GM19328 (cell line): ENCODE data around the gene ANXA4.

Experiments used
- ATAC-seq: cut with Tn5 transposase; IDR thresholded peaks from one replicate; pipeline ENCODE4 v1.9.1; 2021; ENCODE audit warnings: mild to moderate bottlenecking, moderate library complexity; ENCODE audit not compliant: unreplicated experiment

Gene ANXA4

DNA sequence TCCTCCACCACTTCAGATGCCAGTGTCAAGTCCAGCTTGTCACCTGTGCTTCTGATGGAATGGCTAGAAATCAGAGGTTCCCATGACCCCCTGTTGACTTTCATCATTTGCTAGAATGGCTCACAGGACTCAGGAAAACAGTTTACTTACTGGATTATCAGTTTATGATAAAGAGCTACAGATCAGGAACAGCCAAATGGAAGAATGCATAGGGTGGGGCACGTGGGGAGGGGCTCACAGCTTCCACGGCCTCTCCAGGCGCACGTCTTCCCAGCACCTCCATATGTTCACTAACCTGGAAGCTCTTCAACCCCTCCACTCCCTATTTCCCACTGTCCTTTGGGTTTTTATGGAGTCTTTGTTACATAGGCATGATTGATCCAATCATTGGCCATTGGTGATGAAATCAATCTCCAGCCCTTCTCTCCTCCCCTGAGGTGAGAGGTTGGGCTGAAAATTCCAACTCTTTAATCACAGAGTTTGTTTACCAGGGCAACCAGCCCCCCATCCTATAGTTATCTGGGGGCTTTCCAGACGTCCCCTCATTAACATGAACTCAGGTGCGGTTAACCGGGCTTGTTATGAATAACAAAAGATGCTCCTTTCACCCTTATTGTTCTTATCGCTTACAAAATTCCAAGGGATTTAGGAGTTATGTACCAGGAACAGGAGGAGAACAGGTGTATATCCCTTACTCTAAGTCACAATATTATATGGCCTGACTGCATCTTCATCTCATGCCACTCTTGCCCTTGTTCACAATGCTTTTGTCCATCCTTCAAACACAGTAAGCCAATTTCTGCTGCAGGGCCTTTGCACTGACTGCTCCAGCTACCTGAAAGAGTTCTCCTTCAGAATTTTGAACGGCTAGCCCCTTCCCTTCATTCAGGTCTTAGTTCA, 35.2 kb downstream of the ANXA4 start:
- no peak for ATAC-seq

DNA sequence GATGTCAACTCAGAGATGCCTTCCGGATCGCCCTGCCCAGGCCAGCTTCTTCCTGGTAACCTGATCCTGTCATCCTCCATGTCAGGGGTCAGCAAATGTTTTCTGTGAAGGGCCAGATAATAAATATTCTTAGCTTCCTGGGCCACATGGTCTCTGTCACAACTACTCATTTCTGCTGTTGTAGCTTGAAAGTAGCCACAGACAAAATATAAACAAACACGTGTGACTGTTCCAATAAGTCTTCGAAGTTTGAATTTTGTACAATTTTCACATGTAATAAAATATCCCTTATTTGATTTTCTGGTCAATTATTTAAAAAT, 35.8 kb downstream of the ANXA4 start:
- ATAC-seq, result no peak

DNA sequence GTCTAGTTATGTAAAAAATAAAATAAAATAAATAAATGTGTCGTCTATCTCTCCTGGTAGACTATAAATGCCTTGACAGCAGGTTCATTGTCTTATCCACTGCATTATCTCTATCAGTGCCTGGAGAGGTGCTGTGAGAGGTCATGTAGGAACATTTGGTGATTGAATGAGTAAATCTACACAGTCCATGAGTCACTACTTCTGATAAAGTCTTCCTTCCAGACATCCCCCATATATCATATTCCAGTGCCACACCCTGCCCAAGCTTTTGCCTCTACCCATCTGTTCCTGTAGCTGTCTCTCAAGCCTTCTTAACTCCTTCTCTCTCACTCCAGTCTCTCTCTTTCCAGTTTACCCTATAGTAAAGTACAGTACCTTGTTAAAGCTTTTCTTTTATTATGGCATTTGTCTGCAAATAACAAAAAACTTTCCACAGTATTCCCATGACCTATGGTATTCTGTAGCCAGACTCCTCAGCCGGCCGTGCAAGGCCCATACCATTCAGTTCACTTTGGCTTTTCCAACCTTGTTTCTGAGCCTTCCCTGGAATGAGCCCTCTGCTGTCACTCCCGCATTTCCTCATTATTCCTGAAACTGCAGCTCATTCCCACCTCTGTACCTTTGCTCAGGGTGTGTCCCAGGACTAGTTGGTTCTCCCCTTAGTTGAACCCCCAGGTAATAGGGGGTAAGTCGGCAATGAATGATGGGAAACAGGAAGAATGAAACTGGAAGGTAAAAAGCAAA, 37.5 kb downstream of the ANXA4 start:
- ATAC-seq, result no peak

DNA sequence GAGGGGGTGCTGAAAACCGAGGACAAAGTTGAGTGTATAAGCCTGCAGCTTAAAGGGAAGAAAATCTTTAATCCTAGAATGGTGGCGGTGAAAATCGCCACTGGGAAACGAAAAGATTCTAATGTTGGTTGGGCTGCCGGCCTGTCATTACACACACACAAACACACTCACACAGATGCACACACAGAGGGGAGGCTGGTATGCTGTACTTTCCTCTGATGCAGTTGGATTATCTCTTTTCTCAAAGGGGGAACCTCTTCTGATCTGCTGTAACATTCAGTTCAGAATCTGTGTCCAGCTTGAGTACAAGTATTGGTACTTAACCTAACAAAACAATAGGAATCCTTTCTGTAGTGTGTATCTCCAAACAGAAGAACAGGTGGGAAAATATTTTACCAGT, 39.0 kb downstream of the ANXA4 start:
- no peak for ATAC-seq

DNA sequence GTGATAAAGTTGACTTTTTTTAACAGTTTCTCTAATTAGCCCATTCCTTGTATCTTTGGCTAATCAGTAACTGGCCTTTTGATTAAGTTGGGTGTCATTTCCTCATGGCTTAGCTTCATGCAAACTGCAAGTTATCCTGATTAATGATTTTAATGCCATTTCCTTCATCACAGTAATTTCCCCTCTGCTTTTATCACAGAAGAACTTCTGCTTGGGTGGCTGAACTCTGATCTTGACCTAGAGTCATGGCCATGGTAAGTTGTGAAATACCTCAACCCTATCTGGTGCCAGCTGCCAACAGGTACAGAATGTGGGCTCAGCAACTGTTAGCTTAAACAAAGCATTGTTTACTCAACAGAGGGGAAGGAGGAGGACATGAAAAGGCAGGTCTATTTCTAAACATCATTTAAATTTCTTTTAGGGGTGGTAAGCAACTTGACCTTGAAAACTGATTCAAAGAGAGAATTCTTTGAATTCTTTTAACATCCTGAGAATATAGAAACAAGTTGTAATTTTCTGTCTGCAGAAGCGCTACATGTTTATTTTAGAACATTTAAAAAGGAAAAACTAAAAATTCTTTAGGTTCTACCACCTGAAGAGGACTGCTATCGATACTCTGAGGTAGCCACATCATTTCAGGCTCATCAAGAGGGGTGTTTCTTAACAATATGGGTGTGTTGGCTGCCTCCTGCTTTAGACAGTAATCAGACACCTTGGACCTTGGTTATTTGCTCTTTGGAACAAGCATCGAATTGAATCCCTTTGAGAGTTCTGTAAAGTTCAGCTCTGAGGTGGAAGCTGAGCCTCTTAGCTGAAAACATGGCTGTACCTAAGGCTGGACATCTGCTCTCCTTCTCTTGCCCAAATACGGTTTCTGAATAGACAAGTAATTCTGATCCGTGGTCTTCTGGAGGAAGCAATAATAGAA, 39.7 kb downstream of the ANXA4 start:
- ATAC-seq, result no peak

DNA sequence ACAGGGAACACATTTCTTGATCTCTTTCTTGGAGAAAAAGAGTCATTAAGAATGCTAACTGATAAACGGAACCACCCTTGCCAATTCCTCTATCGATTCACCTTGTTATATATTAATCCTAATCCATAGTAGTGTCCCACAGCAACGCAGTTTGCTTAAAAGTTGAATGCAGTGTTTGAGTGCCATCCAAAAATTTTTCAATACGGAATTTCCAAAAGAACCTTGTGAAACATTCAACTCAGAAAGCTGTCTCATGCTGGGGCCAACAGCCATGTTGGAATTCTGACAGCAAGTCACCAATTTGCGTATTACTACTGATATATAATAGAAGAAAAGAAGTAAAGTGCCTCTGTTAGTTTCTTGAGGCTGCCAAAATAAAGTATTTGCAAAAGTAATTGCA, 42.3 kb downstream of the ANXA4 start:
- ATAC-seq, result no peak

DNA sequence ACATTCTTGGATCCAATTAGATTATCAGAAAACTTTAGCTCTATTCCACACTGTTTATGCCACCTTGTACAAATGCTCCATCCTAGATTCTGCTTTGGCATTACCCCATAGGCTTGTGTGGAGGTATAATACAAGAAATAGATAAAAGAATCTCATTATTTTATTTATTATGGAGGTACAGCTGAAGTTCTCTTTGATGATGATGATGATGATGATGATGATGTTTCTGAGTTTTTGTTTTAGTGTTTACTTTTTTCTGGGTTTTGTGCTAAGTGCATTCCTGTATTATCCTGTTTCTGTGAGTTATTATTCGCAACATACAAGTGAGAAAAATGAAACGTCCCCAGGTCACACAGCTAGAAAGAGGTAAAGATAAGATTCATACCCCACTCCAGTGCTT, 43.4 kb downstream of the ANXA4 start:
- ATAC-seq, result no peak

DNA sequence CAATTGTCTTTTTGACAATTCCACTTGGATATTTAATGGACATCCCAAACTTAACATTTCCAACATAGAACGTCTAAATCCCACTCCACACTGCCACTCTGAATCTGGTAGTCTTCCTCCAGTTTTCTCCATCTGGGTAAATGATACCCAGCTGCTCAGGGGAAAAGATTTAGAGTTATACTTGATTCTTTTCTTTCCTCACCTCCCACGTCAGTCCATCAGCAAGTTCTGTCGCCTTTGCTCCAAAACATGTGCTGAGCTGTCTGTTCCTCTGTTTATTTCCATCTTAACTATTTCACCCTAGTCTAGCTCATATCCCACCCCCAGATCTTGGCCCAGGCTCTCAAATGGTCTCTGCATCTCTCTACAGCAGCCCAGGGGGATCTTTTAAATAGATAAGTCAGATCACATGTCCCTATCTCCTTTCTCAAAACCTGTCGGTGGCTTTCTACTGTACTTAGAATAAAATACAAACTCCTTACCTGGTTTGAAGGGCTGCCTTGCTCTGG, 44.2 kb downstream of the ANXA4 start:
- ATAC-seq, result no peak

DNA sequence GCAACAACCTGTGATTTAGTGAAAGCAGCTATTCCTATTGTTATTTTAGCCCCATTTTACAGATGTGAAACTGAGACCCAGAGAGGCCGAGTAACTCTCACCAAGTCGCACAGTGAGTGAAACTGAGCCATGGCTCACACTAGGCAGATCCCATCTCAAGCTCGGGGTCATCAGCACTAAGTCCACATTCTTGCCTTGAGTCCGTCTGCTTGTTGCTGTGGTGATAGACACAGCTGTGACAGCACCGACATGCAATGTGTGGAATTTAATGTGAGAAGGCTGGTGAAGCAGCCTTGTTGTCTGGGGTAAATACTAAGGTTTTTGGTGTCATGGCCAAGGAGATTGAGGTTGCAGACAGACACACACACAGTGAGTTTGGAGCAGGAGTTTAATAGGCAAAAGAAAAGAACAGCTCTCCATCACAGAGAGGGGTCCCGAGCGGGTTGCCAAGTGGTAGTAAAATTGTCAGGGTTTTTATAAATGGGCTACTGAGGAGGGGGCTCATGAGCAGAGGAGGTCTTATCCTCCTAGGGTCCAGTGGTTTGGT, 47.3 kb downstream of the ANXA4 start:
- peak; percentile 38 for ATAC-seq

DNA sequence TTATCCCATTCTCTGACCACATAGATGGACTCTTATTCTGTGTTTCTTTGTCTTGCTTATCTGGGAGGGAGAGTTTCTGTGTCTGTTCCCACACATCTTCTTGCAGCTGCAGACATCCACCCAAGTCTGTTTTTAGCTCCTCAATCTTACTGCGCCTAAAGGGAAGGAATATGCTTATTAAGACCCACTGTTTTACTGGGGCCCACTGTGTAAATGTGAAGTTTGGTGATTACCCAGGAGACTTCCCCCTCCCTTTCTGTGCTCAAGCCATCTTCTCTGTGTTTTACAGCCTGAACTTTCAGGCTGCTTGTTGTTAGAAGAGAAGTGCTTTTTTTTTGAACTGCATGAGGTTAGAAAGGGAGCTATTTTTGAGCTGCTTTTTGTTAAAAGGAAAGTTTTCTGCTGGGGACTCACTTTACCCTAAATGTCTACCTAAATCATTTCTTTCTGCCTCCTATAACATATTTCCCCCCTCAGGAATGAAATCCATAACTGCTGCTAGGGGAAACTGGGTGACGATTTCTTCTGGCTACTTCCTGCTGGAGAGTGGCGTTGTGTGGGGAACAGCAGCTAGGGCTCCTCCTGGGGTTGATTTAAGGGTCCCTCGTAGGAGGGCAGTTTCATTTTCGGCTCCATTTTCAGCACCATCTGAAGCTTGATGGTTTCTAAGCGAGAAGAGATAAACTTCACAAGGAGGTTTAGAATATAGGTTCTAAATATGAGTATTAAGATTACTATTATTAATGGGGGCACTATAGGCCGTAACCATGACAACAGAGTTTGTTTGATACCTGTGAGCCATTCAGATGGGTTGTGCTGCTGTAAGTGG, 48.1 kb downstream of the ANXA4 start:
- ATAC-seq, result peak; percentile 49

DNA sequence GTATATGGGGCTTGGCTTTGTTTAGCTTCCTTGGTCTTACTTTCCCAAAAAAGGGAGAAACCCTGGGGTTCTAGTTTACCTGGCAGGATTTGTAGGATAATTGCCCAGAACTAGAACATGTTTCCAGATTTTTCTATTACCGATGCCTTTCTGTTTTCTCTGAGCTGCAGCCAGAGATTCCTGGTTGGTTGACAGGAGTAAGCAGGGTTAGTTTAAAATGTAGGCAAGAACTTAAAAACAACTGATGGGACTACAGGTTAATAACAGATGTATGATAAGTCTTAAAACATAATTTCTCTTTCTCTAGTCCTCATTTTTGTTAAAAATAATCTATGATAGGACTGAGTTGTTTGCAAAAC, 48.6 kb downstream of the ANXA4 start:
- no peak for ATAC-seq

DNA sequence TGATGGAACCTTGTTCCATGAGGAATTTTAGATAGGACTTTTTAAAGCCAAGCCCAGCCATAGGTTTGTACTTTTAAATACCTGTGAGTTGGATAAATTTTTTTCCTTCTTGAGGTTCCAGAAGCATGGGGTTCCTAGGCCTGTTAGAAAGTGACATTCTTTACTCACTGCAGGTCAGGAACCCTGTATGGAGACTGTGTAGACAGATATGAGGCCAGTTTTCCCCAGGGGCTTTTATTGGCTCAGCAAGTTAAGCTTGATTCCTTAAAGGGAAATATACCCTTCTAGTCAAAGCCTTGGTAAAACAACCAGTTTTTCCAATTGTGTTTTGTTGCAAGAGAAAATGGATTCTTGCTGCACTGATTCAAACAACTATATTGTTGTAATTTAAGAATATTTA, 49.1 kb downstream of the ANXA4 start:
- ATAC-seq, result no peak

DNA sequence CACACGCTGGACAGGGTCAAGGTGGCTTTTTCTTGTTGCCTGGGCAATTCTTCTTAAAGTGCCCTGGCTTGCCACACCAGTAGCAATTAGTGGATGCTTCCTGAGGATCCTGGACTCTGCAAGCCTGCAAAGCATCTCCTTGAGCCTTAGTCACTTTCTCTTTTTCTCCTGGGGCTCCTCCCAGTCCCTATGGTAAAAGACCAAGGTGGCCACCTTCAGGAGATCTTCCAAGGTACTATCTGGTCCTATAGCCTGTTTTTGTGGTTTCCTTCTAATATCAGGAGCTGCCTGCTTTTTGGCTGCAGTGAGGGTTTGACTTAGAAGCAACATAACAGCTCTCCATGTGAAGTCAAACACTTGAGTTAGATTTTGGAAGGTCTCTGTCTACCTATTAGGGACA, 54.2 kb downstream of the ANXA4 start:
- ATAC-seq, result no peak

DNA sequence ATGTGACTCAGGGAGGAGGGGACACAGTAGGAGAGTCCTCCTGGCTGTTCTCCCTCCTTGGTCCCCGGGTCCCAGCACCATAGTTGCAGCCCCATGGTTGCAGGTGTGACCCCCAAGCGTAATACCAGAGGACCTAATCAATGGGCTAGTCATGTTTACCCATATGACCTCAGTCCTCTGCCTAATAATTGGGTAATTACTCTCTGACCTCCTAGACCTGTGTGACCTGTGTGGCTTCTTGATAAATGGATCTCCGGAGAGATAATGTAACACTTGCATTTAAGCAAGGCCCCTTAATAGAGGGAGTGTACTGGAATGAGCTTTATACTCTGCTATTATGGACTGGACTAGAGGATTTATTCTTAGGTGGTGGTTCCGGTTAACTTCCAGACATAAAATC, 55.3 kb downstream of the ANXA4 start:
- no peak for ATAC-seq

DNA sequence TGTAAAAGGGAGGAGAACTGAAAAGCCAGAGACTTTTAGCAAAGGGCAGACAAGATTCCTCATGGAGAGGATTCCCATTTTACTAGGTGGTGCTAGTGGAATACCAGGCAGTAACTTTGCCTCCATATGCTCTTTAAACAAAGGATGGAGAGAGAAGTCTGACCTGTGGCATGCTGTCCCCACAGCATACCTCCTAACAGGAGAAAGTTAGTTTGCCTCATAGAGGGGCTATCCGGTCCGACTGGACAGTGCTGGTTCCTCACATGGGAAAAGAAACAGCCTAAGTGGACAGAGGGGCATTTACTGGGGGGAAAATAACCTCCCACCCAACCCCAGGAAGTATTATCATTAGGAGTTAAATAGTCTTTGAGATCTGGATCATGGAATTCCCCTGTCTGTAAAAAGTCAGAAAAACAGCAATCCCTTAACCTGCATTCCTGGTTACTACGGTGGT, 55.9 kb downstream of the ANXA4 start:
- no peak for ATAC-seq

DNA sequence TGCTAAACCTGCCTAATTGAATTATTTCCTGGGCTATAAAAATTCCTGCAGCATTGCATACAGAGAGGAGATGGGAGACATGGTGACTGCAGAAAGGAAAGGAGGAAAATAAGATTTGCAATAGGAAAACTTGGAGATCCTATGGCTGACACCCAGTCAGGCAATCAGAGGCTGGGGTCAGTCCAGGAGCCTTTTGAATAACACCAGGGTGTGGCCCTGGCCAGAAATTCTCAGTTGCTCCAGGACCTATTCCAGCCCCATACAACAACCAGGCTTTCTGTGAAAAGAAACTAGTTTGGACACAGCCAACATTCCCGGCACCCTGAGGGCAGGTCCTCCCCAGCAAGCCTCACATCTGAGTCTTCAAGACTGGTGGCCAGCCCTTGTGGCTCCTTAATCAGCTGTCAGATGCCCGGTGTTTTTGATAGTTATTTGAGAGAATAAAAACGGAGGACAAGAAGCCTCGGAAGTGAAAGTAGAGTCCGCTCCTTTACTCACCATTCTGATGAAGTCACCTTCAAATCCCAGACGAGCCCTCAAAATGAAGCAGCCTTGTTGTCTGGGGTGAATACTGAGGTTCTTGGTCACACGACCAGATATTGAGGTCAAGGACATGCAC, 56.5 kb downstream of the ANXA4 start:
- no peak for ATAC-seq

DNA sequence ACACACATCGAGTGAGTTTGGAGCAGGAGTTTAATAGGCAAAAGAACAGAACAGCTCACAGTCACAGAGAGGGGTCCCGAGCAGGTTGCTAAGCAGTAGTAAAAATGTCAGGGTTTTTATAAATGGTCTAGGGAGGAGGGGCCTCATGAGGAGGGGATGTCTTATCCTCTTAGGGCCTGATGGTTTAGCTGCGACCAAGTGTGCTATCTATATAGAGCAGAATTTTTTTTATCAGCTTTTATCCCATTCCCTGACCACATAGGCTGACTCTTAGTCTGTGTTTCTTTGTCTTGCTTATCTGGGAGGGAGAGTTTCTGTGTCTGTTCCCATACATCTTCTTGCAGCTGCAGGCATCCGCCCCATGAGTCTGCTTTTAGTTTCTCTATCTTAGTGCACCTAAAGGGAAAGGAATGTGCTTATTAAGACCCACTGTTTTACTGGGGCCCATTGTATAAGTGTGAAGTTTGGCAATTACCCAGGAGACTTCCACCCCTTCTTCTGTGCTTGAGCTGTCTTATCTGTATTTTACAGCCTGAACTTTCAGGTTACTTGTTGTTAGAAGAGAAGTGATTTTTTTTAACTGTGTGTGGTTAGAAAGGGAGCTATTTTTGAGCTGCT, 57.1 kb downstream of the ANXA4 start:
- ATAC-seq, result no peak

DNA sequence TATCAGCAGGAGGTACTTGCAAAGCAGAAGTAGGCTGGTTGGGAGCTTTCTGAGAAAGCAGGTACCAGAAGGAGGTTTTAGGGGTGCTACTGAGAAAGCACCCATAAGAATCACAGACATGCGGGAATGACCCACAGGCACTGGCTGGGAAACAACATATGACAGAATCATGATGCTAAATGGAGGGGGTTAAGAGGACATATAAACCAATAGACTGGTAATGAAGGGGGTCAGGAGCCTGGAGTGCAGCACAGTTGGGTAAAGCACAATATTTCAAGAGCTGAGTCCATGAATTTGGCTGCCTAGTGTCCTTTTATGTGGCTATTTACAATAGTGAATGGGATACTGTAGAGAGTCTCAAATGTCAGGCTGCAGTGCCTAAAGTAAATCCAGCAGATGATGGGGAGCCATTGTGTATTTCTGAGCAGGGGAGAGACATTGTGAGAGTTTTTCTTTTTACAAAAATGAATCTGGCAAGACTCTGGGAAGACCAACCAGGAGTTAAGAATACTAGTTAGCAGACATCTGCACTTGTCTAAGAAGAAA, 59.9 kb downstream of the ANXA4 start:
- no peak for ATAC-seq
